ENCODE measurements around the gene HS3ST2.

The HS3ST2 gene

DNA sequence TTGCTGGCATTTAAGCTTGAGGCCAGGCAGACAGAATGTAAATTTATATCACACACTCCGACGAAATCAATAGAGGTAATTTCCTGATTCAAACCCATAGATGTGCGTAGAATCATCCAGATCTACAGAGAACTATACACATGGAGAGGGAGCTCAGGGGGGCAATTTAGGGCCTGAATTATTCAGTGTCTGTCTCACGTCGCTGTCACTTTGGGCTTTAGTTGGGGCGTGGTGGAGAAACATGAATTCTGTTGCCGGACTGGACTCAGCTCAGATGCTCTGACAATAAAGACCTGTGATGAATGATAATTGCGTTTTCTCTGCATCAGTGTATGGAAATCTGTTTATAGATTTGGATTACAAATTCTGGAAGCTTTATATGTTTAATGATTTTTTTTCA, 32.5 kb upstream of the HS3ST2 start:
- in situ Hi-C loops (cut with MboI; ENCODE audit: low pct_unique_long_range_greater_than_20kb, low sequenced_read_pairs, unreplicated experiment): no loop called here
- TF ChIP-seq, protein P1, sequence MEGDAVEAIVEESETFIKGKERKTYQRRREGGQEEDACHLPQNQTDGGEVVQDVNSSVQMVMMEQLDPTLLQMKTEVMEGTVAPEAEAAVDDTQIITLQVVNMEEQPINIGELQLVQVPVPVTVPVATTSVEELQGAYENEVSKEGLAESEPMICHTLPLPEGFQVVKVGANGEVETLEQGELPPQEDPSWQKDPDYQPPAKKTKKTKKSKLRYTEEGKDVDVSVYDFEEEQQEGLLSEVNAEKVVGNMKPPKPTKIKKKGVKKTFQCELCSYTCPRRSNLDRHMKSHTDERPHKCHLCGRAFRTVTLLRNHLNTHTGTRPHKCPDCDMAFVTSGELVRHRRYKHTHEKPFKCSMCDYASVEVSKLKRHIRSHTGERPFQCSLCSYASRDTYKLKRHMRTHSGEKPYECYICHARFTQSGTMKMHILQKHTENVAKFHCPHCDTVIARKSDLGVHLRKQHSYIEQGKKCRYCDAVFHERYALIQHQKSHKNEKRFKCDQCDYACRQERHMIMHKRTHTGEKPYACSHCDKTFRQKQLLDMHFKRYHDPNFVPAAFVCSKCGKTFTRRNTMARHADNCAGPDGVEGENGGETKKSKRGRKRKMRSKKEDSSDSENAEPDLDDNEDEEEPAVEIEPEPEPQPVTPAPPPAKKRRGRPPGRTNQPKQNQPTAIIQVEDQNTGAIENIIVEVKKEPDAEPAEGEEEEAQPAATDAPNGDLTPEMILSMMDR (IDR thresholded peaks at IDR 0.05; ENCODE audit: extremely low read depth, insufficient read depth, missing control alignments): no peak
- no peak for DNase-seq (ENCODE audit: low spot score)

DNA sequence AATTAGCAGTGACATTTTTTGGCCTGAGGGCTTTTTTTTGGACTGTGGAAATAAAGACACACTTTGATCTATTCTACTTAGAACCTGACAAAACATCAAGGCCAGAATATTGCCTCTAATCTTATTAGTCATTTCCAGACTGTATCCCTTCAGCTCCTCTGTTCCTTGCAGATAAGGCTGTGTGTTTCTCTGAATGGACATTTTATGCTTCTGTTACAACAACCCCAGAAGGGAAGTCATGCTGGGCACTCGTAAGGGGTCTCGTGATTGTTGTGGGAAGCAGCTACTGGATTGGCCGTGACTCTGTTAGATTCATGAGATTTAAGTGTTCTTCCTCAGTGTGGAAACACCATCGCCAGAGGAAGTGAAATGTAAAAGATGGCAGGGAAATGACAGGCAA, 31.6 kb upstream of the HS3ST2 start:
- TF ChIP-seq, protein P1 (IDR thresholded peaks at IDR 0.05; ENCODE audit: extremely low read depth, insufficient read depth, missing control alignments): no peak
- in situ Hi-C loops (cut with MboI; ENCODE audit: low pct_unique_long_range_greater_than_20kb, low sequenced_read_pairs, unreplicated experiment): no loop called here
- DNase-seq (ENCODE audit: low spot score): no peak

DNA sequence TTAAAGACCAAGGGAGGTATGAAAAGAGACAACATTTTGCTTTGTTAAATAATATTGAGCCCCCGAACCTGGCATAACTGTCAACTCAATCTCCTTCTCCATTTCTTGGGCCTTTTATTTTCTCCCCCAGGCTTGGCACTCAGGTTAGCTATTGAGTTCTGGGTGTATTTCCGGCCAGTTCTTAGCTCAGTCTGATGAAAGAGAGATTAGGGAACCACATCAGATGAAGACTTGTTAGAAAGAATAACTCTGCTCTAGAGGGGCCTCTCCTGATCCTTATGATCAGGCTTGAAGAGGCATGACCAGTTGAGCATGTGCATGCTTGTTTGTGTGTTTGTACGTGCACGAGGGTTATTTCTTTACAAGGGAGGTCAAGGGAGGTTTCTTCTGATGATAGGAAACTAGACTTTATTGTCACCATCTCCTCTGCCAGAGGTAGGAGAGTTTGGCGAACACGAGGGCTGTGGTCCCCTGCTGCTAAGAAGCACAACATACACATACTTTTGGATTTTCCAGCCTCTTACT, 29.2 kb upstream of the HS3ST2 start:
- TF ChIP-seq, protein P1 (IDR thresholded peaks at IDR 0.05; ENCODE audit: extremely low read depth, insufficient read depth, missing control alignments): no peak
- in situ Hi-C loops (cut with MboI; ENCODE audit: low pct_unique_long_range_greater_than_20kb, low sequenced_read_pairs, unreplicated experiment): no loop called here

DNA sequence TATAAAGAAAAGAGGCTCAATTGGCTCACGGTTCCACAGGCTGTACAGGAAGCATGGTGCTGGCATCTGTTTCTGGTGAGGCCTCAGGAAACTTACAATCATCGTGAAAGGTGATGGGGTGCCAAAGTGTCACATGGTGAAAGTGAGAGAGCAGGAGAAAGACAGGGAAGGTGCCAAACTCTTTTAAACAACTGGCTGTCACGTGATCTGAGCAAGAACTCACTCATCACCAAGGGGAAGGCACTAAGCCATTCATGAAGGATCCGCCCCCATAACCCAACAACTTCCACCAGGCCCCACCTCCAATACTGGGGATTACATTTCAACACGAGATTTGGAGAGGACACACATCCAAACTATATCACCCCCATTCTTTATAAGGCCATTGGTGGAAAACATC, 28.4 kb upstream of the HS3ST2 start:
- in situ Hi-C loops (cut with MboI; ENCODE audit: low pct_unique_long_range_greater_than_20kb, low sequenced_read_pairs, unreplicated experiment): no loop called here
- DNase-seq (ENCODE audit: low spot score): no peak
- TF ChIP-seq, protein P1 (IDR thresholded peaks at IDR 0.05; ENCODE audit: extremely low read depth, insufficient read depth, missing control alignments): no peak

More for the DNA sequence above, 29.2 kb upstream of the HS3ST2 start:
- no peak for DNase-seq (ENCODE audit: low spot score)

DNA sequence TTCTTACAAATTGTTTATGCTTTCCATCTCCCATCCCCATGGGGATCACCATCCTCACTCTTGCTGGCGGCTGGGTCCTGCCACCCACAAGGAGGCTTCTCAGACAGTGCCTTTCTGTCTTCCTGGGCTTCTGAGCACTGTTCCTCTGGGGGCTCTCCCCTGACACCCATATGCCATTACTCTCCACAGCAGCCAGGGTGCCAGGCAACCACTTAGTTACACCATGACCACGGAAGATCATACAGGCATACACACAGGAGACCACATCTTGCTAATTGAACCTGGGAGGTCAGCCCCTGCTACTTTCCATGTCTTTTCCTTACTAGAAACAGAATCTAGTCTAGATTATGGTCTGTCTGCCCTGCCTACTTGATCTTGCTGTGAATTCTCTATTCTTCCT, 27.7 kb upstream of the HS3ST2 start:
- in situ Hi-C loops (cut with MboI; ENCODE audit: low pct_unique_long_range_greater_than_20kb, low sequenced_read_pairs, unreplicated experiment): no loop called here
- DNase-seq (ENCODE audit: low spot score): no peak
- TF ChIP-seq, protein P1 (IDR thresholded peaks at IDR 0.05; ENCODE audit: extremely low read depth, insufficient read depth, missing control alignments): no peak

DNA sequence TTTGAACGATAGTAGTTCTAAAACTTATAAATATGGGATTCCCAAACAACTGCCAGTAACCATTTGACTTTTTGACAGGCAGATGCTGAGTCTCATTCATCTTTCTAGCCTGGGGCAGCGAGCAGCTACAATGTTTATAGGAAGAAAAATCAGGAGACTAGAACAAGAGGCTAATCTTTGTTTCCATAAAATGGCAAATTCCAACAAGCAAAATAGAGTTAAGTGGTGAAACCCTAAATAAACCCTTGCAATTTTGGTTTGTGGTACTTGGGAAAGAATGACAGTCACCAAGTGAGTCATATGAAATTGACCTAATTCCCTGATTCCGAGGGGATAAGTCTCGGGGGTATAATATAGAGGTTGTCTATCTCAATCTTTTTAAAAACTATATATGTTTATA, 27.3 kb upstream of the HS3ST2 start:
- DNase-seq (ENCODE audit: low spot score): no peak
- in situ Hi-C loops (cut with MboI; ENCODE audit: low pct_unique_long_range_greater_than_20kb, low sequenced_read_pairs, unreplicated experiment): no loop called here
- TF ChIP-seq, protein P1 (IDR thresholded peaks at IDR 0.05; ENCODE audit: extremely low read depth, insufficient read depth, missing control alignments): no peak
